GM23338 (cell line): ENCODE measurements around the gene SLC19A1. TPM values are rescaled to one million over a fixed set of nuclear protein-coding genes. Genes with fewer than 3 reads are reported as not detected.

Source experiments
- ATAC-seq: fragments of 200-7000 bp; cut with Tn5 transposase; 3 replicates; pipeline ENCODE4 v1.9.1; 2020
- DNase-seq: peaks from one replicate; pipeline ENCODE4 v3.0.0-alpha.2; 2015; ENCODE audit warnings: low spot score
- H2AFZ ChIP-seq: fragments of 200-600 bp; sonication (generic); 2 replicates; pipeline ENCODE4 v1.8.0; 2016; ENCODE audit warnings: antibody characterized with exemption, mild to moderate bottlenecking, moderate library complexity
- H3F3A ChIP-seq: fragments of 200-600 bp; sonication (generic); replicated peaks from 2 replicates; pipeline ENCODE4 v1.8.0; 2017; ENCODE audit warnings: antibody characterized with exemption, mixed run types, low read depth
- H3K27ac ChIP-seq: fragments of 200-600 bp; sonication (generic); 2 replicates; pipeline ENCODE4 v1.6.1; 2016; ENCODE audit warnings: low read depth
- H3K27me3 ChIP-seq: fragments of 200-600 bp; sonication (generic); 2 replicates; pipeline ENCODE4 v1.8.0; 2016; ENCODE audit warnings: mild to moderate bottlenecking, mixed run types, moderate library complexity; ENCODE audit not compliant: insufficient read depth
- H3K36me3 ChIP-seq: fragments of 200-600 bp; sonication (generic); 2 replicates; pipeline ENCODE4 v1.8.0; 2016; ENCODE audit warnings: mild to moderate bottlenecking; ENCODE audit not compliant: insufficient read depth
- H3K4me1 ChIP-seq: fragments of 200-600 bp; sonication (generic); 2 replicates; pipeline ENCODE4 v1.8.0; 2016; ENCODE audit warnings: mild to moderate bottlenecking, moderate library complexity; ENCODE audit not compliant: insufficient read depth
- H3K4me2 ChIP-seq: fragments of 200-600 bp; sonication (generic); 2 replicates; pipeline ENCODE4 v1.7.1; 2017; ENCODE audit warnings: mixed run types
- H3K4me3 ChIP-seq: fragments of 200-600 bp; sonication (generic); 2 replicates; pipeline ENCODE4 v1.6.1; 2016; ENCODE audit warnings: mixed run types
- H3K79me2 ChIP-seq: fragments of 200-600 bp; sonication (generic); replicated peaks from 2 replicates; pipeline ENCODE4 v1.8.0; 2017; ENCODE audit warnings: mild to moderate bottlenecking; ENCODE audit not compliant: insufficient read depth
- H3K9me2 ChIP-seq: fragments of 200-600 bp; sonication (generic); 2 replicates; pipeline ENCODE4 v1.8.0; 2017; ENCODE audit not compliant: insufficient read depth
- H4K20me1 ChIP-seq: fragments of 200-600 bp; sonication (generic); replicated peaks from 2 replicates; pipeline ENCODE4 v1.8.0; 2017; ENCODE audit warnings: mild to moderate bottlenecking; ENCODE audit not compliant: insufficient read depth
- H3K27ac Mint-ChIP-seq: 2 replicates; pipeline ENCODE4 v1.8.0; 2020; ENCODE audit warnings: inconsistent platforms, mild to moderate bottlenecking, moderate library complexity, mixed read lengths
- H3K27me3 Mint-ChIP-seq: 3 replicates; pipeline ENCODE4 v1.8.0; 2022; ENCODE audit warnings: low read depth, mild to moderate bottlenecking, moderate library complexity, mixed read lengths, inconsistent platforms; ENCODE audit not compliant: insufficient read depth, poor library complexity
- H3K36me3 Mint-ChIP-seq: 3 replicates; pipeline ENCODE4 v1.8.0; 2021; ENCODE audit warnings: low read depth, mild to moderate bottlenecking, inconsistent platforms, moderate library complexity, mixed read lengths
- H3K4me1 Mint-ChIP-seq: 3 replicates; pipeline ENCODE4 v1.8.0; 2020; ENCODE audit warnings: mild to moderate bottlenecking, inconsistent platforms, mixed read lengths
- H3K4me3 Mint-ChIP-seq: 3 replicates; pipeline ENCODE4 v1.8.0; 2021; ENCODE audit warnings: moderate library complexity, mild to moderate bottlenecking, inconsistent platforms, mixed read lengths
- H3K9me3 Mint-ChIP-seq: 3 replicates; pipeline ENCODE4 v1.8.0; 2020; ENCODE audit warnings: moderate library complexity, mild to moderate bottlenecking, inconsistent platforms, mixed read lengths
- CTCF ChIP-seq, 2 experiments: fragments of 200-600 bp in 1 of 2; sonication (generic) in 1 of 2; conservative IDR thresholded peaks; 2 replicates each; pipeline versions ENCODE4 v1.5.1 to v1.6.1; 2016 to 2017; ENCODE audit warnings: antibody characterized with exemption in 2 of 2, low read depth in 2 of 2, mild to moderate bottlenecking in 2 of 2, moderate library complexity in 1 of 2
- ETS1 ChIP-seq: IDR thresholded peaks from 2 replicates; pipeline ENCODE4 v1.6.1; 2016; ENCODE audit warnings: antibody characterized with exemption
- EZH2phosphoT487 ChIP-seq: fragments of 200-600 bp; sonication (generic); IDR thresholded peaks from one replicate; pipeline ENCODE4 v1.8.1; 2018; ENCODE audit warnings: antibody characterized with exemption; ENCODE audit not compliant: unreplicated experiment
- JUNB ChIP-seq: IDR thresholded peaks from one replicate; pipeline ENCODE4 v1.6.1; 2016; ENCODE audit warnings: antibody characterized with exemption; ENCODE audit not compliant: unreplicated experiment
- POLR2AphosphoS5 ChIP-seq: IDR thresholded peaks from 2 replicates; pipeline ENCODE4 v1.6.1; 2016; ENCODE audit warnings: antibody characterized with exemption, low read depth
- REST ChIP-seq: IDR thresholded peaks from one replicate; pipeline ENCODE4 v1.6.1; 2018; ENCODE audit warnings: antibody characterized with exemption; ENCODE audit not compliant: unreplicated experiment
- STAT1 ChIP-seq: IDR thresholded peaks from one replicate; pipeline ENCODE4 v1.6.1; 2016; ENCODE audit warnings: antibody characterized with exemption; ENCODE audit not compliant: unreplicated experiment
- ZNF331 ChIP-seq: fragments of 250-450 bp; sonication (Bioruptor Pico); IDR thresholded peaks from 2 replicates; pipeline ENCODE4 v1.5.0; 2020; ENCODE audit warnings: low read depth, mild to moderate bottlenecking, moderate library complexity
- polyA plus RNA-seq: library from polyadenylated mRNA; unstranded; fragments of >200 nt; fragmentation: Nextera tagmentation; extraction: Ambion mirVana; gene quantifications from 2 replicates; pipeline ENCODE4 v1.2.1, GENCODE V29; 2016
- total RNA-seq: library from RNA; depleted of rRNA; stranded (reverse); fragments of >200 nt; shearing (Covaris generic); gene quantifications from 2 replicates; pipeline ENCODE4 v1.2.3, GENCODE V29; 2014

SLC19A1 gene
- total and polyA plus RNA-seq, 2 experiments from 2014 or later, result 31.2 to 33.0 TPM

- no peaks in the 10 kb centered on the region; the same call in 1 of the 2 replicates for H3K4me1 ChIP-seq
- Mint-ChIP-seq H3K36me3 (peaks cover 8% of the 10 kb centered on the region; the same call in 2 of the 3 replicates), H3K4me1 (peaks cover 4% of the 10 kb centered on the region), H3K27ac (no peak overlapping the region), H3K27me3 (peaks cover 9% of the 10 kb centered on the region), H3K9me3 (no peaks in the 10 kb centered on the region; the same call in 2 of the 3 replicates), H3K4me3 (no peak overlapping the region)
- H2AFZ ChIP-seq, result no peak overlapping the region
- no peaks in the 10 kb centered on the region for H3K36me3 ChIP-seq
- no peak for TF ChIP-seq STAT1
- no peak for TF ChIP-seq ETS1
- TF ChIP-seq CTCF (conservative IDR thresholded peaks at IDR 0.05; ENCODE audit: low read depth in 2 of 2), result no peak
- no peak for TF ChIP-seq REST
- H3K79me2 ChIP-seq, result peaks cover 33% of the 10 kb centered on the region
- H3K27me3 ChIP-seq, result no peaks in the 10 kb centered on the region
- no peak overlapping the region for H3K4me3 ChIP-seq
- ATAC-seq (no peak), DNase-seq (no peak)
- H4K20me1 ChIP-seq, result peaks cover 8% of the 10 kb centered on the region; the same call in 1 of the 2 replicates
- no peak overlapping the region for H3K27ac ChIP-seq
- H3K4me2 ChIP-seq, result no peak overlapping the region
- H3F3A ChIP-seq, result no peaks in the 10 kb centered on the region
- no peaks in the 10 kb centered on the region for H3K9me2 ChIP-seq
Observed at GRCh38 chr21:45537111-45537745, 5.0 kb downstream of the SLC19A1 start.

- Mint-ChIP-seq H3K4me3 (no peak overlapping the region), H3K9me3 (no peaks in the 10 kb centered on the region; the same call in 2 of the 3 replicates), H3K4me1 (peaks cover 4% of the 10 kb centered on the region), H3K27me3 (peaks cover 9% of the 10 kb centered on the region), H3K36me3 (peaks cover 10% of the 10 kb centered on the region; the same call in 2 of the 3 replicates), H3K27ac (no peak overlapping the region)
- Histone ChIP-seq H3K4me3 (no peak overlapping the region), H3K36me3 (no peaks in the 10 kb centered on the region), H3K9me2 (no peaks in the 10 kb centered on the region), H2AFZ (no peak overlapping the region), H3F3A (no peaks in the 10 kb centered on the region), H4K20me1 (peaks cover 8% of the 10 kb centered on the region; the same call in 1 of the 2 replicates), H3K4me2 (no peak overlapping the region), H3K79me2 (peaks cover 33% of the 10 kb centered on the region), H3K27ac (no peak overlapping the region), H3K4me1 (no peaks in the 10 kb centered on the region; the same call in 1 of the 2 replicates), H3K27me3 (no peaks in the 10 kb centered on the region)
- ATAC-seq, result no peak
- no peak for DNase-seq
- TF ChIP-seq ETS1 (no peak), JUNB (no peak), STAT1 (no peak), ZNF331 (no peak), REST (no peak), EZH2phosphoT487 (no peak), POLR2AphosphoS5 (no peak)
Observed at GRCh38 chr21:45536301-45537081, 5.7 kb downstream of the SLC19A1 start.
